Endothelial cell of umbilical vein (primary cell): ENCODE measurements around the gene NPFFR1. TPM values are rescaled to one million over a fixed set of nuclear protein-coding genes. Genes with fewer than 3 reads are reported as not detected.

Source experiments
- BruUV-seq: library from RNA; stranded (reverse); fragments of 400-500 nt; replicated peaks from 2 replicates; lab custom pipeline; 2021; lab: Mats Ljungman, UMichigan
- CTCF ChIA-PET: fragments of 300-600, 350-600 bp; sonication (Branson Sonifier 250); formaldehyde crosslinking; loops from one replicate; lab custom pipeline; 2021; ENCODE audit warnings: antibody characterized with exemption, inconsistent platforms; lab: Charles Lee
- POLR2A ChIA-PET: fragments of 300-600, 350-600 bp; sonication (Branson Sonifier 250); formaldehyde crosslinking; loops from one replicate; lab custom pipeline; 2021; ENCODE audit warnings: antibody characterized with exemption, inconsistent platforms; lab: Charles Lee
- DNase-seq: peaks from one replicate; pipeline ENCODE4 v3.0.0-alpha.2; 2011; ENCODE audit warnings: low read depth, low spot score
- FAIRE-seq: peaks from 2 replicates; lab custom pipeline; 2011; peaks lifted over from hg19 to GRCh38; lab: Jason Lieb, UNC
- H2AFZ ChIP-seq: 2 replicates; pipeline ENCODE4 v1.6.0; 2012; ENCODE audit warnings: low read depth, low read length, control low read depth, inconsistent platforms
- H3K27ac ChIP-seq: 2 replicates; pipeline ENCODE4 v1.5.1; 2011; ENCODE audit warnings: low read depth, mild to moderate bottlenecking, control low read depth, low read length, moderate library complexity; ENCODE audit not compliant: insufficient read depth
- H3K27me3 ChIP-seq, 2 experiments: 2 replicates each; pipeline versions ENCODE4 v1.6.0 to v1.6.1; 2011; ENCODE audit warnings: low read length in 2 of 2, mixed read lengths in 1 of 2; ENCODE audit not compliant: control insufficient read depth in 2 of 2, insufficient read depth in 2 of 2
- H3K36me3 ChIP-seq, 2 experiments: 2 replicates in 1 of 2; 3 replicates in 1 of 2; pipeline ENCODE4 v1.5.1; 2011; ENCODE audit warnings: low read length in 2 of 2, mild to moderate bottlenecking in 1 of 2, moderate library complexity in 1 of 2; ENCODE audit not compliant: control insufficient read depth in 2 of 2, insufficient read depth in 2 of 2; ENCODE audit errors: extremely low read depth in 1 of 2
- H3K4me1 ChIP-seq: 3 replicates; pipeline ENCODE4 v1.5.1; 2011; ENCODE audit warnings: mild to moderate bottlenecking, low read length; ENCODE audit not compliant: control insufficient read depth, insufficient read depth; ENCODE audit errors: extremely low read depth
- H3K4me2 ChIP-seq: 2 replicates; pipeline ENCODE4 v1.6.1; 2011; ENCODE audit warnings: low read length, control low read depth, mixed read lengths; ENCODE audit not compliant: insufficient read depth
- H3K4me3 ChIP-seq, 3 experiments: fragments of 200-600 bp in 1 of 3; sonication (generic), shearing (Covaris generic) in 1 of 3; replicated peaks in 1 of 3; 2 replicates each; pipeline ENCODE4 v1.5.1; 2011 to 2016; ENCODE audit warnings: control low read depth in 3 of 3, low read length in 3 of 3, mild to moderate bottlenecking in 2 of 3, inconsistent platforms in 1 of 3, low read depth in 1 of 3, moderate library complexity in 1 of 3; ENCODE audit not compliant: insufficient read depth in 1 of 3
- H3K79me2 ChIP-seq: 2 replicates; pipeline ENCODE4 v1.6.0; 2012; ENCODE audit warnings: low read length, inconsistent platforms; ENCODE audit not compliant: control insufficient read depth, insufficient read depth
- H3K9ac ChIP-seq: replicated peaks from 2 replicates; pipeline ENCODE3; 2011; ENCODE audit warnings: low read length, control low read depth; ENCODE audit not compliant: insufficient read depth; ENCODE audit errors: extremely low read depth
- H3K9me1 ChIP-seq: replicated peaks from 3 replicates; pipeline ENCODE4 v1.6.0; 2011; ENCODE audit warnings: mild to moderate bottlenecking, low read length; ENCODE audit not compliant: control insufficient read depth, insufficient read depth; ENCODE audit errors: extremely low read depth
- H3K9me3 ChIP-seq: replicated peaks from 2 replicates; pipeline ENCODE4 v1.5.1; 2012; ENCODE audit warnings: low read length, inconsistent platforms; ENCODE audit not compliant: control insufficient read depth, insufficient read depth
- H4K20me1 ChIP-seq: replicated peaks from 2 replicates; pipeline ENCODE3; 2011; ENCODE audit warnings: mild to moderate bottlenecking, low read length; ENCODE audit not compliant: control insufficient read depth, insufficient read depth; ENCODE audit errors: extremely low read depth
- FOS ChIP-seq: IDR thresholded peaks from 2 replicates; pipeline ENCODE4 v1.6.1; 2011; ENCODE audit warnings: mild to moderate bottlenecking, low read length, moderate library complexity, borderline replicate concordance; ENCODE audit not compliant: insufficient read depth
- GATA2 ChIP-seq: IDR thresholded peaks from 2 replicates; pipeline ENCODE4 v1.7.0; 2011; ENCODE audit warnings: low read depth, mild to moderate bottlenecking, moderate library complexity, mixed read lengths, low read length; ENCODE audit not compliant: insufficient read length, insufficient read depth
- JUN ChIP-seq: IDR thresholded peaks from 2 replicates; pipeline ENCODE4 v1.6.1; 2011; ENCODE audit warnings: borderline replicate concordance, low read depth; ENCODE audit not compliant: insufficient read length, insufficient read depth
- MYC ChIP-seq: IDR thresholded peaks from one replicate; pipeline ENCODE4 v1.6.1; 2011; ENCODE audit warnings: mild to moderate bottlenecking, low read depth, low read length
- POLR2A ChIP-seq: IDR thresholded peaks from 2 replicates; pipeline ENCODE4 v1.6.1; 2012; ENCODE audit warnings: low read depth, mild to moderate bottlenecking, control low read depth, low read length
- POLR2AphosphoS5 ChIP-seq: IDR thresholded peaks from 2 replicates; pipeline ENCODE4 v1.6.1; 2012; ENCODE audit warnings: low read depth, mild to moderate bottlenecking, control low read depth, low read length, moderate library complexity; ENCODE audit not compliant: insufficient read depth
- dilution Hi-C: fragments of 300-500 bp; cut with MboI; formaldehyde crosslinking; loops from one replicate; pipeline ENCODE4 v1.15.0; 2019; ENCODE audit warnings: low sequenced_read_pairs; ENCODE audit not compliant: extremely low pct_ligation_motif_present
- intact Hi-C: fragments of 100-400 bp; cut with micrococcal nuclease; formaldehyde crosslinking; loops from one replicate; pipeline ENCODE4 v1.10.0; 2022
- polyA plus RNA-seq, 4 experiments: library from polyadenylated mRNA; depleted of rRNA in 3 of 4; stranded (reverse) in 3 of 4; unstranded in 1 of 4; fragments of >200 nt; gene quantifications; 2 replicates each; pipeline versions ENCODE4 v1.2.1 to v1.2.3, GENCODE V29; 2011 to 2012; ENCODE audit warnings: missing spikeins in 1 of 4
- total RNA-seq: library from RNA; stranded (reverse); gene quantifications from 2 replicates; pipeline ENCODE4 v1.2.3, GENCODE V29; 2021
- TF ChIP-seq, protein P1 (sequence below): IDR thresholded peaks from 2 replicates; pipeline ENCODE4 v1.6.1; 2011; ENCODE audit not compliant: insufficient read depth, insufficient read length
- TF ChIP-seq, protein P2 (sequence below), 2 donors: IDR thresholded peaks; 1 replicate in 1 of 2; 2 replicates in 1 of 2; pipeline ENCODE4 v1.5.1; 2011; ENCODE audit warnings: low read length in 2 of 2, mild to moderate bottlenecking in 2 of 2, moderate library complexity in 2 of 2, control low read depth in 1 of 2, inconsistent platforms in 1 of 2, low read depth in 1 of 2; ENCODE audit not compliant: insufficient read depth in 1 of 2; ENCODE audit errors: extremely low read depth in 1 of 2

Gene NPFFR1
- total and polyA plus RNA-seq, 2 donors (not counting 3 experiments of a cell fraction or from before 2014, with no cell fraction given) = not detected

DNA sequence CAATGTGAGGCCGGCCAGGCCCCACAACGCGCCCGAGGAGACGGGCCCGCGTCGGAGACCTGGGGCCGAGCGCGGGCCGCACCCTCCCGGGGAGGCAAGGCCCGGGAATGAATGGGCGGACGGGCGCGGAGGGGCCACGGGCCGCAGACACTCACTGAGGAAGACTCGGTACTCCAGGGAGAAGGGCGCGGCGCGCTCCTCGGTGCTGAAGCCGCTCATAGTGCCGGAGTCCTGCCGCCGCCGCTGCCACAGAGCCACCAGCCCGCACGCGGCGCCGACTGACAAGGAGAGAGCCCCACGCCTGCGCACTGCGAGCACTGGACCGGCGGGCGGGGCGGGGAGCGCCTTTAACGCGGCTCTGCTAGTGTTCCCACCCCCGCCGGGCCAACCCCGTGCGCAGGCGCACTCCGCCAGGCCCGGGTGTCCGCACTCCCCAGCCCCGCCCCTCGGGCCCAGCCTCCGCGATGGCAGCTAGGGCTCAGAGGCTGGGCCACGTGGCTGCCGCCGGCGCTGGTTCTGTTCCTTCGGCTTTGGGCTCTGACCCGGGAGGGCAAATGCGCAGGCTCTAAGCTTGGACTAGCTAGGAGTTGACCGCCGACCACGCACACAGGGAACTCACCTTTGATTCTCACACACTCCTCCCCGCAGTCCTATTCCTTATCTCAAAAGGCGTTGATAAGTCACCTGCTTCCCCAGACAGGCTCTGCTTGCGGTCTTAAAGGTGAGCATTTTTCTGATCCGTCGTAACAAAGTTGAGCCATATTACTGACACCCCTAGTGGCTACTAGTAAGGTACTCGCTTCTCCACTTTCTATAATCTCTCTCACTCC, 50.5 kb downstream of the NPFFR1 start, which contains the start of gene PPA1:
Gene PPA1, minus strand, starts transcription at position 321 of the 830 bp plus-strand sequence. Its CDS starts 102 bp downstream, at position 219.
- FAIRE-seq = peak; percentile 90
- no peaks in the 10 kb centered on the region for H3K27me3 ChIP-seq
- no peaks in the 10 kb centered on the region for H4K20me1 ChIP-seq
- ChIA-PET CTCF (interaction anchor here (0.9 to 4.5 kb wide), 13 partner anchors 10 to 171 kb away, joined by 3 to 50 read pairs (median 5); partner anchors contain the start of genes EIF4EBP2 and TYSND1), POLR2A (interaction anchor here (0.6 to 1.0 kb wide), 2 partner anchors 12 to 63 kb away, joined by 3 to 6 read pairs; partner anchors contain the start of gene SAR1A)
- H3K79me2 ChIP-seq = peaks cover 38% of the 10 kb centered on the region
- peak within 1 kb of the TSS; percentile 93 for H2AFZ ChIP-seq
- BruUV-seq = TSS peak; percentile 52
- intact Hi-C loops (loop anchor here (1.0 to 5.0 kb wide), 5 partner anchors 63 to 149 kb away; partner anchors contain the start of genes LRRC20, SAR1A and TYSND1), dilution Hi-C loops (no loop called here)
- H3K27ac ChIP-seq = peak within 1 kb of the TSS; percentile 58
- H3K9me3 ChIP-seq = no peaks in the 10 kb centered on the region
- H3K9ac ChIP-seq = peak within 1 kb of the TSS; percentile 80
- DNase-seq = peak; percentile 96
- peaks cover 0 to 4% of the 10 kb centered on the region in 2 experiments for H3K36me3 ChIP-seq
- peak within 1 kb of the TSS; percentile 83 for H3K4me2 ChIP-seq
- peaks cover 11% of the 10 kb centered on the region for H3K4me1 ChIP-seq
- H3K4me3 ChIP-seq = peak within 1 kb of the TSS; percentile 72 to 91 (median 80)
- TF ChIP-seq GATA2 (no peak), JUN (no peak), POLR2AphosphoS5 (peak; percentile 92), MYC (peak; percentile 9), POLR2A (peak; percentile 95), FOS (no peak)
- TF ChIP-seq, protein P1, sequence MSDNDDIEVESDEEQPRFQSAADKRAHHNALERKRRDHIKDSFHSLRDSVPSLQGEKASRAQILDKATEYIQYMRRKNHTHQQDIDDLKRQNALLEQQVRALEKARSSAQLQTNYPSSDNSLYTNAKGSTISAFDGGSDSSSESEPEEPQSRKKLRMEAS = peak; percentile 80
- TF ChIP-seq, protein P2, sequence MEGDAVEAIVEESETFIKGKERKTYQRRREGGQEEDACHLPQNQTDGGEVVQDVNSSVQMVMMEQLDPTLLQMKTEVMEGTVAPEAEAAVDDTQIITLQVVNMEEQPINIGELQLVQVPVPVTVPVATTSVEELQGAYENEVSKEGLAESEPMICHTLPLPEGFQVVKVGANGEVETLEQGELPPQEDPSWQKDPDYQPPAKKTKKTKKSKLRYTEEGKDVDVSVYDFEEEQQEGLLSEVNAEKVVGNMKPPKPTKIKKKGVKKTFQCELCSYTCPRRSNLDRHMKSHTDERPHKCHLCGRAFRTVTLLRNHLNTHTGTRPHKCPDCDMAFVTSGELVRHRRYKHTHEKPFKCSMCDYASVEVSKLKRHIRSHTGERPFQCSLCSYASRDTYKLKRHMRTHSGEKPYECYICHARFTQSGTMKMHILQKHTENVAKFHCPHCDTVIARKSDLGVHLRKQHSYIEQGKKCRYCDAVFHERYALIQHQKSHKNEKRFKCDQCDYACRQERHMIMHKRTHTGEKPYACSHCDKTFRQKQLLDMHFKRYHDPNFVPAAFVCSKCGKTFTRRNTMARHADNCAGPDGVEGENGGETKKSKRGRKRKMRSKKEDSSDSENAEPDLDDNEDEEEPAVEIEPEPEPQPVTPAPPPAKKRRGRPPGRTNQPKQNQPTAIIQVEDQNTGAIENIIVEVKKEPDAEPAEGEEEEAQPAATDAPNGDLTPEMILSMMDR (IDR thresholded peaks at IDR 0.05; ENCODE audit: extremely low read depth in 1 of 2, insufficient read depth in 1 of 2, low read depth in 1 of 2, low read length in 2 of 2) = peak in 1 of 2 donors; percentile 9
- no peaks in the 10 kb centered on the region for H3K9me1 ChIP-seq
